Measurements from ENCODE around the gene RNASE1. TPM values are rescaled to one million over a fixed set of nuclear protein-coding genes. Genes with fewer than 3 reads are reported as not detected.

The RNASE1 gene
- total and polyA plus RNA-seq, 10 of the 15 experiments (the other 5 are each of a cell fraction or from before 2014, with no cell fraction given): 0.11 to 0.72 (median 0.38) TPM; not detected in 7

DNA sequence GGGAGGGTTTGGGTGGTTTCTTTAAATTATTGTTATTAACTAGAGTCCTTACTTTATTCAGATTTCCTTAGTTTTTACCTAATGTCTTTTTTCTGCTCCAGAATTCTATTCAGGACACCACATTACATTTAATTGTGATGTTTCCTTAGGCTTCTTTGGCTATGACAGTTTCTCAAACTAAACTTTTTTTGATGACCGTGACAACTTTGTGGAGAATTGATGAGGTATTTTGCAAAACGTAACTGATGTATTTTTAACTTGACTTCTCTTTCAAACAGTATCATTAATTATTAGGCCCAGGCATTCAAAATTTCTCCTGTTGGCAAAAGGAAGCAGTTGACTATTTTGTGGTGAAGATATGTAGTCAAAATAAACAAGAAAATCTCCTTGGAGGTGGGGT, 11.0 kb downstream of the RNASE1 start:
- DNase-seq (ENCODE audit: low read depth, low spot score): no peak
- Histone ChIP-seq H3K4me2 (ENCODE audit: control insufficient read depth, insufficient read depth) (no peak overlapping the region), H2AFZ (ENCODE audit: control insufficient read depth, low read depth, low read length) (no peak overlapping the region), H3K79me2 (ENCODE audit: control insufficient read depth, insufficient read depth, low read length) (no peaks in the 10 kb centered on the region), H3K36me3 (ENCODE audit: control insufficient read depth in 2 of 2, insufficient read depth in 2 of 2, low read length in 1 of 2) (no peaks in the 10 kb centered on the region), H4K20me1 (ENCODE audit: control insufficient read depth, insufficient read depth) (no peaks in the 10 kb centered on the region), H3K4me3 (no peak overlapping the region), H3K9me3 (replicated peaks; ENCODE audit: control insufficient read depth, insufficient read depth, low read length) (no peaks in the 10 kb centered on the region), H3K27ac (ENCODE audit: control insufficient read depth, insufficient read depth) (no peak overlapping the region), H3K27me3 (replicated peaks in 1 of 2; ENCODE audit: control insufficient read depth in 2 of 2, insufficient read depth in 2 of 2, low read length in 1 of 2) (no peaks in the 10 kb centered on the region), H3K4me1 (ENCODE audit: control insufficient read depth, insufficient read depth, low read length) (peaks cover 2% of the 10 kb centered on the region), H3K9ac (ENCODE audit: control insufficient read depth, insufficient read depth, low read length) (no peak overlapping the region)
- intact Hi-C loops (cut with micrococcal nuclease; ENCODE audit: unreplicated experiment) (no loop called here), in situ Hi-C loops (cut with MboI) (no loop called here)
- ChIA-PET RAD21 (ENCODE audit: unreplicated experiment) (no interaction called here), POLR2A (no interaction called here), CTCF (no interaction called here), SMC1A (ENCODE audit: uncharacterized antibody, unreplicated experiment) (no interaction called here)
- TF ChIP-seq, protein P1, sequence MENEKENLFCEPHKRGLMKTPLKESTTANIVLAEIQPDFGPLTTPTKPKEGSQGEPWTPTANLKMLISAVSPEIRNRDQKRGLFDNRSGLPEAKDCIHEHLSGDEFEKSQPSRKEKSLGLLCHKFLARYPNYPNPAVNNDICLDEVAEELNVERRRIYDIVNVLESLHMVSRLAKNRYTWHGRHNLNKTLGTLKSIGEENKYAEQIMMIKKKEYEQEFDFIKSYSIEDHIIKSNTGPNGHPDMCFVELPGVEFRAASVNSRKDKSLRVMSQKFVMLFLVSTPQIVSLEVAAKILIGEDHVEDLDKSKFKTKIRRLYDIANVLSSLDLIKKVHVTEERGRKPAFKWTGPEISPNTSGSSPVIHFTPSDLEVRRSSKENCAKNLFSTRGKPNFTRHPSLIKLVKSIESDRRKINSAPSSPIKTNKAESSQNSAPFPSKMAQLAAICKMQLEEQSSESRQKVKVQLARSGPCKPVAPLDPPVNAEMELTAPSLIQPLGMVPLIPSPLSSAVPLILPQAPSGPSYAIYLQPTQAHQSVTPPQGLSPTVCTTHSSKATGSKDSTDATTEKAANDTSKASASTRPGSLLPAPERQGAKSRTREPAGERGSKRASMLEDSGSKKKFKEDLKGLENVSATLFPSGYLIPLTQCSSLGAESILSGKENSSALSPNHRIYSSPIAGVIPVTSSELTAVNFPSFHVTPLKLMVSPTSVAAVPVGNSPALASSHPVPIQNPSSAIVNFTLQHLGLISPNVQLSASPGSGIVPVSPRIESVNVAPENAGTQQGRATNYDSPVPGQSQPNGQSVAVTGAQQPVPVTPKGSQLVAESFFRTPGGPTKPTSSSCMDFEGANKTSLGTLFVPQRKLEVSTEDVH (IDR thresholded peaks at IDR 0.05; ENCODE audit: low read depth, partially characterized antibody): no peak
- TF ChIP-seq, protein P2, sequence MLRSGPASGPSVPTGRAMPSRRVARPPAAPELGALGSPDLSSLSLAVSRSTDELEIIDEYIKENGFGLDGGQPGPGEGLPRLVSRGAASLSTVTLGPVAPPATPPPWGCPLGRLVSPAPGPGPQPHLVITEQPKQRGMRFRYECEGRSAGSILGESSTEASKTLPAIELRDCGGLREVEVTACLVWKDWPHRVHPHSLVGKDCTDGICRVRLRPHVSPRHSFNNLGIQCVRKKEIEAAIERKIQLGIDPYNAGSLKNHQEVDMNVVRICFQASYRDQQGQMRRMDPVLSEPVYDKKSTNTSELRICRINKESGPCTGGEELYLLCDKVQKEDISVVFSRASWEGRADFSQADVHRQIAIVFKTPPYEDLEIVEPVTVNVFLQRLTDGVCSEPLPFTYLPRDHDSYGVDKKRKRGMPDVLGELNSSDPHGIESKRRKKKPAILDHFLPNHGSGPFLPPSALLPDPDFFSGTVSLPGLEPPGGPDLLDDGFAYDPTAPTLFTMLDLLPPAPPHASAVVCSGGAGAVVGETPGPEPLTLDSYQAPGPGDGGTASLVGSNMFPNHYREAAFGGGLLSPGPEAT (IDR thresholded peaks at IDR 0.05; ENCODE audit: low read depth): no peak
- TF ChIP-seq NR2F1 (conservative IDR thresholded peaks at IDR 0.05): no peak
- no peak for TF ChIP-seq NFYB (IDR thresholded peaks at IDR 0.05; ENCODE audit: insufficient read depth, low read depth, low read length)
- TF ChIP-seq, protein P3, sequence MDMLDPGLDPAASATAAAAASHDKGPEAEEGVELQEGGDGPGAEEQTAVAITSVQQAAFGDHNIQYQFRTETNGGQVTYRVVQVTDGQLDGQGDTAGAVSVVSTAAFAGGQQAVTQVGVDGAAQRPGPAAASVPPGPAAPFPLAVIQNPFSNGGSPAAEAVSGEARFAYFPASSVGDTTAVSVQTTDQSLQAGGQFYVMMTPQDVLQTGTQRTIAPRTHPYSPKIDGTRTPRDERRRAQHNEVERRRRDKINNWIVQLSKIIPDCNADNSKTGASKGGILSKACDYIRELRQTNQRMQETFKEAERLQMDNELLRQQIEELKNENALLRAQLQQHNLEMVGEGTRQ (IDR thresholded peaks at IDR 0.05; ENCODE audit: borderline replicate concordance, low read depth, low read length): no peak
- TF ChIP-seq SREBF1 (IDR thresholded peaks at IDR 0.05; ENCODE audit: low read length): no peak
- TF ChIP-seq, protein P4, sequence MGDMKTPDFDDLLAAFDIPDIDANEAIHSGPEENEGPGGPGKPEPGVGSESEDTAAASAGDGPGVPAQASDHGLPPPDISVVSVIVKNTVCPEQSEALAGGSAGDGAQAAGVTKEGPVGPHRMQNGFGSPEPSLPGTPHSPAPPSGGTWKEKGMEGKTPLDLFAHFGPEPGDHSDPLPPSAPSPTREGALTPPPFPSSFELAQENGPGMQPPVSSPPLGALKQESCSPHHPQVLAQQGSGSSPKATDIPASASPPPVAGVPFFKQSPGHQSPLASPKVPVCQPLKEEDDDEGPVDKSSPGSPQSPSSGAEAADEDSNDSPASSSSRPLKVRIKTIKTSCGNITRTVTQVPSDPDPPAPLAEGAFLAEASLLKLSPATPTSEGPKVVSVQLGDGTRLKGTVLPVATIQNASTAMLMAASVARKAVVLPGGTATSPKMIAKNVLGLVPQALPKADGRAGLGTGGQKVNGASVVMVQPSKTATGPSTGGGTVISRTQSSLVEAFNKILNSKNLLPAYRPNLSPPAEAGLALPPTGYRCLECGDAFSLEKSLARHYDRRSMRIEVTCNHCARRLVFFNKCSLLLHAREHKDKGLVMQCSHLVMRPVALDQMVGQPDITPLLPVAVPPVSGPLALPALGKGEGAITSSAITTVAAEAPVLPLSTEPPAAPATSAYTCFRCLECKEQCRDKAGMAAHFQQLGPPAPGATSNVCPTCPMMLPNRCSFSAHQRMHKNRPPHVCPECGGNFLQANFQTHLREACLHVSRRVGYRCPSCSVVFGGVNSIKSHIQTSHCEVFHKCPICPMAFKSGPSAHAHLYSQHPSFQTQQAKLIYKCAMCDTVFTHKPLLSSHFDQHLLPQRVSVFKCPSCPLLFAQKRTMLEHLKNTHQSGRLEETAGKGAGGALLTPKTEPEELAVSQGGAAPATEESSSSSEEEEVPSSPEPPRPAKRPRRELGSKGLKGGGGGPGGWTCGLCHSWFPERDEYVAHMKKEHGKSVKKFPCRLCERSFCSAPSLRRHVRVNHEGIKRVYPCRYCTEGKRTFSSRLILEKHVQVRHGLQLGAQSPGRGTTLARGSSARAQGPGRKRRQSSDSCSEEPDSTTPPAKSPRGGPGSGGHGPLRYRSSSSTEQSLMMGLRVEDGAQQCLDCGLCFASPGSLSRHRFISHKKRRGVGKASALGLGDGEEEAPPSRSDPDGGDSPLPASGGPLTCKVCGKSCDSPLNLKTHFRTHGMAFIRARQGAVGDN (IDR thresholded peaks at IDR 0.05): no peak
- no TSS peak for BruUV-seq (replicated peaks)
- FAIRE-seq: no peak
- ATAC-seq: no peak
- WGBS (ENCODE audit: insufficient coverage, insufficient replicate concordance, low lambda C conversion rate, missing lambda C conversion rate): 81% methylated on average over 2 of the region's 2 CpGs

All from GM12878 (cell line).